Endothelial cell of umbilical vein (primary cell): ENCODE measurements around the gene TERT. TPM values are rescaled to one million over a fixed set of nuclear protein-coding genes. Genes with fewer than 3 reads are reported as not detected.
A peak's percentile ranks its signal among the peaks of the same experiment; 100 is the strongest.
"Not testable (repeated sequence)": the region's sequence is repeated elsewhere in the genome, so short reads cannot be mapped to it uniquely, and the experiment has no call there.

Source experiments
- BruUV-seq: library from RNA; stranded (reverse); fragments of 400-500 nt; replicated peaks from 2 replicates; lab custom pipeline; 2021; lab: Mats Ljungman, UMichigan
- CTCF ChIA-PET: fragments of 300-600, 350-600 bp; sonication (Branson Sonifier 250); formaldehyde crosslinking; loops from one replicate; lab custom pipeline; 2021; ENCODE audit warnings: antibody characterized with exemption, inconsistent platforms; lab: Charles Lee
- POLR2A ChIA-PET: fragments of 300-600, 350-600 bp; sonication (Branson Sonifier 250); formaldehyde crosslinking; loops from one replicate; lab custom pipeline; 2021; ENCODE audit warnings: antibody characterized with exemption, inconsistent platforms; lab: Charles Lee
- DNase-seq: peaks from one replicate; pipeline ENCODE4 v3.0.0-alpha.2; 2011; ENCODE audit warnings: low read depth, low spot score
- FAIRE-seq: peaks from 2 replicates; lab custom pipeline; 2011; peaks lifted over from hg19 to GRCh38; lab: Jason Lieb, UNC
- H2AFZ ChIP-seq: 2 replicates; pipeline ENCODE4 v1.6.0; 2012; ENCODE audit warnings: low read depth, low read length, control low read depth, inconsistent platforms
- H3K27ac ChIP-seq: 2 replicates; pipeline ENCODE4 v1.5.1; 2011; ENCODE audit warnings: low read depth, mild to moderate bottlenecking, control low read depth, low read length, moderate library complexity; ENCODE audit not compliant: insufficient read depth
- H3K27me3 ChIP-seq, 2 experiments: 2 replicates each; pipeline versions ENCODE4 v1.6.0 to v1.6.1; 2011; ENCODE audit warnings: low read length in 2 of 2, mixed read lengths in 1 of 2; ENCODE audit not compliant: control insufficient read depth in 2 of 2, insufficient read depth in 2 of 2
- H3K36me3 ChIP-seq, 2 experiments: 2 replicates in 1 of 2; 3 replicates in 1 of 2; pipeline ENCODE4 v1.5.1; 2011; ENCODE audit warnings: low read length in 2 of 2, mild to moderate bottlenecking in 1 of 2, moderate library complexity in 1 of 2; ENCODE audit not compliant: control insufficient read depth in 2 of 2, insufficient read depth in 2 of 2; ENCODE audit errors: extremely low read depth in 1 of 2
- H3K4me1 ChIP-seq: 3 replicates; pipeline ENCODE4 v1.5.1; 2011; ENCODE audit warnings: mild to moderate bottlenecking, low read length; ENCODE audit not compliant: control insufficient read depth, insufficient read depth; ENCODE audit errors: extremely low read depth
- H3K4me2 ChIP-seq: 2 replicates; pipeline ENCODE4 v1.6.1; 2011; ENCODE audit warnings: low read length, control low read depth, mixed read lengths; ENCODE audit not compliant: insufficient read depth
- H3K4me3 ChIP-seq, 3 experiments: fragments of 200-600 bp in 1 of 3; sonication (generic), shearing (Covaris generic) in 1 of 3; replicated peaks in 1 of 3; 2 replicates each; pipeline ENCODE4 v1.5.1; 2011 to 2016; ENCODE audit warnings: control low read depth in 3 of 3, low read length in 3 of 3, mild to moderate bottlenecking in 2 of 3, inconsistent platforms in 1 of 3, low read depth in 1 of 3, moderate library complexity in 1 of 3; ENCODE audit not compliant: insufficient read depth in 1 of 3
- H3K79me2 ChIP-seq: 2 replicates; pipeline ENCODE4 v1.6.0; 2012; ENCODE audit warnings: low read length, inconsistent platforms; ENCODE audit not compliant: control insufficient read depth, insufficient read depth
- H3K9ac ChIP-seq: replicated peaks from 2 replicates; pipeline ENCODE3; 2011; ENCODE audit warnings: low read length, control low read depth; ENCODE audit not compliant: insufficient read depth; ENCODE audit errors: extremely low read depth
- H3K9me1 ChIP-seq: replicated peaks from 3 replicates; pipeline ENCODE4 v1.6.0; 2011; ENCODE audit warnings: mild to moderate bottlenecking, low read length; ENCODE audit not compliant: control insufficient read depth, insufficient read depth; ENCODE audit errors: extremely low read depth
- H3K9me3 ChIP-seq: replicated peaks from 2 replicates; pipeline ENCODE4 v1.5.1; 2012; ENCODE audit warnings: low read length, inconsistent platforms; ENCODE audit not compliant: control insufficient read depth, insufficient read depth
- H4K20me1 ChIP-seq: replicated peaks from 2 replicates; pipeline ENCODE3; 2011; ENCODE audit warnings: mild to moderate bottlenecking, low read length; ENCODE audit not compliant: control insufficient read depth, insufficient read depth; ENCODE audit errors: extremely low read depth
- CTCF ChIP-seq, 2 donors: IDR thresholded peaks; 1 replicate in 1 of 2; 2 replicates in 1 of 2; pipeline ENCODE4 v1.5.1; 2011; ENCODE audit warnings: low read length in 2 of 2, mild to moderate bottlenecking in 2 of 2, moderate library complexity in 2 of 2, control low read depth in 1 of 2, inconsistent platforms in 1 of 2, low read depth in 1 of 2; ENCODE audit not compliant: insufficient read depth in 1 of 2; ENCODE audit errors: extremely low read depth in 1 of 2
- EZH2 ChIP-seq: IDR thresholded peaks from 2 replicates; pipeline ENCODE4 v1.6.1; 2012; ENCODE audit warnings: borderline replicate concordance, low read depth, mild to moderate bottlenecking, moderate library complexity, low read length, inconsistent platforms; ENCODE audit not compliant: severe bottlenecking
- FOS ChIP-seq: IDR thresholded peaks from 2 replicates; pipeline ENCODE4 v1.6.1; 2011; ENCODE audit warnings: mild to moderate bottlenecking, low read length, moderate library complexity, borderline replicate concordance; ENCODE audit not compliant: insufficient read depth
- GATA2 ChIP-seq: IDR thresholded peaks from 2 replicates; pipeline ENCODE4 v1.7.0; 2011; ENCODE audit warnings: low read depth, mild to moderate bottlenecking, moderate library complexity, mixed read lengths, low read length; ENCODE audit not compliant: insufficient read length, insufficient read depth
- JUN ChIP-seq: IDR thresholded peaks from 2 replicates; pipeline ENCODE4 v1.6.1; 2011; ENCODE audit warnings: borderline replicate concordance, low read depth; ENCODE audit not compliant: insufficient read length, insufficient read depth
- MAX ChIP-seq: IDR thresholded peaks from 2 replicates; pipeline ENCODE4 v1.6.1; 2011; ENCODE audit not compliant: insufficient read depth, insufficient read length
- MYC ChIP-seq: IDR thresholded peaks from one replicate; pipeline ENCODE4 v1.6.1; 2011; ENCODE audit warnings: mild to moderate bottlenecking, low read depth, low read length
- POLR2A ChIP-seq: IDR thresholded peaks from 2 replicates; pipeline ENCODE4 v1.6.1; 2012; ENCODE audit warnings: low read depth, mild to moderate bottlenecking, control low read depth, low read length
- POLR2AphosphoS5 ChIP-seq: IDR thresholded peaks from 2 replicates; pipeline ENCODE4 v1.6.1; 2012; ENCODE audit warnings: low read depth, mild to moderate bottlenecking, control low read depth, low read length, moderate library complexity; ENCODE audit not compliant: insufficient read depth
- dilution Hi-C: fragments of 300-500 bp; cut with MboI; formaldehyde crosslinking; loops from one replicate; pipeline ENCODE4 v1.15.0; 2019; ENCODE audit warnings: low sequenced_read_pairs; ENCODE audit not compliant: extremely low pct_ligation_motif_present
- intact Hi-C: fragments of 100-400 bp; cut with micrococcal nuclease; formaldehyde crosslinking; loops from one replicate; pipeline ENCODE4 v1.10.0; 2022
- polyA plus RNA-seq, 4 experiments: library from polyadenylated mRNA; depleted of rRNA in 3 of 4; stranded (reverse) in 3 of 4; unstranded in 1 of 4; fragments of >200 nt; gene quantifications; 2 replicates each; pipeline versions ENCODE4 v1.2.1 to v1.2.3, GENCODE V29; 2011 to 2012; ENCODE audit warnings: missing spikeins in 1 of 4
- total RNA-seq: library from RNA; stranded (reverse); gene quantifications from 2 replicates; pipeline ENCODE4 v1.2.3, GENCODE V29; 2021

The TERT gene
- total and polyA plus RNA-seq, 2 donors (not counting 3 experiments of a cell fraction or from before 2014, with no cell fraction given) = 0.04 TPM; not detected in 1

- no peaks in the 10 kb centered on the region for H3K4me1 ChIP-seq
- FAIRE-seq (no peak), DNase-seq (no peak)
- no peak overlapping the region for H3K4me2 ChIP-seq
- BruUV-seq = no TSS peak
- CTCF ChIA-PET = no interaction called here
- peaks cover 3 to 66% of the 10 kb centered on the region in 2 experiments for H3K36me3 ChIP-seq
- dilution Hi-C loops = no loop called here
- no peaks in the 10 kb centered on the region for H3K79me2 ChIP-seq
- H3K27me3 ChIP-seq = no peaks in the 10 kb centered on the region
- no peak overlapping the region for H2AFZ ChIP-seq
- TF ChIP-seq POLR2A (no peak), FOS (no peak), CTCF (IDR thresholded peaks at IDR 0.05; ENCODE audit: extremely low read depth in 1 of 2, insufficient read depth in 1 of 2, low read depth in 1 of 2, low read length in 2 of 2) (no peak), GATA2 (no peak), MYC (no peak), POLR2AphosphoS5 (no peak), MAX (no peak), JUN (no peak), EZH2 (no peak)
- intact Hi-C loops = no loop called here
- no peak overlapping the region for H3K4me3 ChIP-seq
- H3K9me3 ChIP-seq = no peaks in the 10 kb centered on the region
- no peaks in the 10 kb centered on the region for H4K20me1 ChIP-seq
- POLR2A ChIA-PET = no interaction called here
- no peaks in the 10 kb centered on the region for H3K9me1 ChIP-seq
- no peak overlapping the region for H3K9ac ChIP-seq
- H3K27ac ChIP-seq = no peak overlapping the region
Observed at GRCh38 chr5:1333986-1334385, 39.1 kb upstream of the TERT start.

GRCh38 chr5:1333286-1333685 lies 38.4 kb upstream of the TERT start:
- BruUV-seq, H3K79me2 ChIP-seq, H2AFZ ChIP-seq, H3K27me3 ChIP-seq, H3K9ac ChIP-seq, dilution Hi-C loops, H3K9me1 ChIP-seq, CTCF ChIA-PET, H3K4me2 ChIP-seq, DNase-seq, H3K9me3 ChIP-seq, POLR2A ChIA-PET, H3K4me1 ChIP-seq, intact Hi-C loops, H3K27ac ChIP-seq, H4K20me1 ChIP-seq, H3K4me3 ChIP-seq: not testable (repeated sequence)
- H3K36me3 ChIP-seq = peaks cover 4 to 61% of the 10 kb centered on the region in 2 experiments
- peak; percentile 72 for FAIRE-seq
